HFF-Myc (cell line): Measurements from ENCODE around the gene PHF21A.

Experiments
- DNase-seq: peaks from one replicate; pipeline ENCODE4 v3.0.0-alpha.2; 2011; ENCODE audit warnings: low read depth; ENCODE audit errors: extremely low read depth
- H3K4me3 ChIP-seq: replicated peaks from 2 replicates; pipeline ENCODE4 v1.5.1; 2011; ENCODE audit warnings: low read depth, mild to moderate bottlenecking, control low read depth, low read length
- TF ChIP-seq, protein P1 (sequence below): IDR thresholded peaks from 2 replicates; pipeline ENCODE4 v1.5.1; 2012; ENCODE audit warnings: mild to moderate bottlenecking, low read depth, low read length, control low read depth; ENCODE audit errors: missing control alignments

Gene PHF21A

DNA sequence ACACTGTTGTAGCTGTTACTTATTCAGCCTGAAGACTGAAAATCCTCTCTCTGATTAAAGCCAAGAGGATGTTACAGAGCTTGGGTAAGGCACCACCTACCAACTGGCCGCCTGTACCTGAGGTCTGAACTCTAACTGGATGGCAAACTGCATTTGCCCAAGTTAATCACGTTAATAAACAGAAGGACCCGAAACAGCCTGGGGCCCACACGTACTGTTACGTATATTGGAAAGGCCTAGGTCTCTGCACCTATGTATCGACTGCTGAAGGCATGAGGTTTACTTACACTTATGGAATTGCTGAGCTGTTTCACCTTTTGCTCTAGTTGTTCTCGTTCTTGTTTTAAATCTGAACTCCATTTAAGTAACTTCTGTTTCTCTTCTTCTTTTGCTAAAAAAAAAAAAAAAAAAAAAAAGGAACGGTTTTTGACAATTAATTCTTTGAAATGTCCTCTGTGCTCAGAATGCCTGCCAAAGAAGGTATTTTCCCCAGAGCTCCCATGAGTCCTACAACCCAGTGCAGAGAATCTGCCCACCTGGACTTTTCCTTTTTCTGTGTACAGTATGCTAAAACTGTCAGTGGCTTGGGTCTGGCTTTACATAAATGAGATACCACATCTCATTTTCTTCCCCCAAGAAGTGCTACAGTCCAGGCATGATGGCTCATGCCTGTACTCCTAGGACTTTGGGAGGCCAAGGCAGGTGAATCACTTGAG, 185.7 kb downstream of the PHF21A start:
- TF ChIP-seq, protein P1, sequence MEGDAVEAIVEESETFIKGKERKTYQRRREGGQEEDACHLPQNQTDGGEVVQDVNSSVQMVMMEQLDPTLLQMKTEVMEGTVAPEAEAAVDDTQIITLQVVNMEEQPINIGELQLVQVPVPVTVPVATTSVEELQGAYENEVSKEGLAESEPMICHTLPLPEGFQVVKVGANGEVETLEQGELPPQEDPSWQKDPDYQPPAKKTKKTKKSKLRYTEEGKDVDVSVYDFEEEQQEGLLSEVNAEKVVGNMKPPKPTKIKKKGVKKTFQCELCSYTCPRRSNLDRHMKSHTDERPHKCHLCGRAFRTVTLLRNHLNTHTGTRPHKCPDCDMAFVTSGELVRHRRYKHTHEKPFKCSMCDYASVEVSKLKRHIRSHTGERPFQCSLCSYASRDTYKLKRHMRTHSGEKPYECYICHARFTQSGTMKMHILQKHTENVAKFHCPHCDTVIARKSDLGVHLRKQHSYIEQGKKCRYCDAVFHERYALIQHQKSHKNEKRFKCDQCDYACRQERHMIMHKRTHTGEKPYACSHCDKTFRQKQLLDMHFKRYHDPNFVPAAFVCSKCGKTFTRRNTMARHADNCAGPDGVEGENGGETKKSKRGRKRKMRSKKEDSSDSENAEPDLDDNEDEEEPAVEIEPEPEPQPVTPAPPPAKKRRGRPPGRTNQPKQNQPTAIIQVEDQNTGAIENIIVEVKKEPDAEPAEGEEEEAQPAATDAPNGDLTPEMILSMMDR = no peak
- H3K4me3 ChIP-seq = no peak overlapping the region
- no peak for DNase-seq

DNA sequence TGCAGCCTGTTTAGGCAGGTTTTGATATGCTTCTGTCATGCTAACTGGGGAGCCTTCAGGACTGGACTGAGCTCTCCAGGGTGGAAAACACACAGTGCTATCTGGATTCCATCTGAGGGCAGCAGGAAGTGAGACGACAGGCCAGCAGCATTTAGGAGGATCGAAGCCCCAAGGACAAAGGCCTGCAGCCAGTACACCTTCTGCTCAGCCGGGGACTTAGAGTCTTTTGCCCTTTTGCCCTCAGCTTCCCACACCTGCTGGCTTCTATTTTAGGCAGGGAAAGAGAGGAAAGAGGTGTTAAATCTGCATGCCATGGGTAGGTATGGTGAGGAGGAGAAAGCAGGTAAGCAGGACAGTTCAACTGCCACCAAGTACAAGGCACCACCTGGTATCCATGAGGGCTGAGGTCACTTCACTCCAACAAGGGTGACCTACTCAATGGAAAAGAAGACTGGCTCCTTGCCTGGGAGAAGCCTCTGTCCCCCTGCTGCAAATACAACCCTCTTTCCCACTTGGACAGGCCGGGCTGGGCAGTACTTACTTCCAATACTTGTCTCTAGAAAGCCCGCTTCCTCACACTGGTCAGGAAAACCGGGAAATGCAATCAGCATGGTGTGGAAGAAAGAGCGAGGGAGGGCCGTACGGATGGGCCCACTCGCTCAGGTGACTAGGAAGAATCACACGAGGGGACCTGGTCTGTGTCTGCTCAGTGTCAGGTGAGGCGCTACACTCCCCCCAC, 186.5 kb downstream of the PHF21A start:
- TF ChIP-seq, protein P1 = no peak
- H3K4me3 ChIP-seq = no peak overlapping the region
- DNase-seq = no peak

GRCh38 chr11:45933846-45934579, 187.2 kb downstream of the PHF21A start:
- TF ChIP-seq, protein P1 = no peak
- H3K4me3 ChIP-seq = no peak overlapping the region
- no peak for DNase-seq

DNA sequence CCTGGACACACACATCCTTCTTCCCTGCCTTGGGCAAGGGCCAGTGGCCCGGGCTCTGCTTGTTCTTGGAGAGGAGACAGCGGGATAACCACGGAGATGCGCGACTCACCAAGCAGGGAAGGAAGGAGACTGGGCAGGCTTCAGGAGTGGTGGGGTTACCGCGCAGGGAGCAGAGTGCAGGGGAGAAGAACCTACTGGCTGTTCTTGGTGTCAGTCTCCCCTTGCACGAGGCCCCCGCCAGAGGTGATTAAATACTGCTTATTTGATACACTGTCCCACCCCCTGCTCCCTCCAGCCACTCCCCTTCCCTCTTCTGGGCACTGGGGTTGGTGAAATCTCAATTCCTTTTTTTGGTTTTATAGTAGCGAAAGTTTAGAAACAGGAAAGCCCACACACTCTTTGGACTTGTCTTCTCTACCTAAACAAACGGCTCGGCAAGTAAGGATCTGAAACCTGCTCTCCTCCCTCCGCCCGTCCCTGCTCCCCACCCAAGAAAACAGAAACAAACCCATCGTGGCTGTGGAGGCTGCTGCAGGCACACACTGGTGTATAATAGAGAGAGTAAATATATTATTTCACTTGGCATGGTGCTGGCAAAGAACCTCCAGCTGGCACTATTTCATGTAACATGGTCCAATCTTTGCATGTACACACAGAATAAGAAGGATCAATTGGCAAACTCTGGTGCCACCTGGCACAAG, 188.0 kb downstream of the PHF21A start:
- DNase-seq = no peak
- no peak overlapping the region for H3K4me3 ChIP-seq
- TF ChIP-seq, protein P1 = no peak

- TF ChIP-seq, protein P1 = no peak
These were observed 189.0 kb downstream of the PHF21A start for GRCh38 chr11:45932217-45932616.

DNA sequence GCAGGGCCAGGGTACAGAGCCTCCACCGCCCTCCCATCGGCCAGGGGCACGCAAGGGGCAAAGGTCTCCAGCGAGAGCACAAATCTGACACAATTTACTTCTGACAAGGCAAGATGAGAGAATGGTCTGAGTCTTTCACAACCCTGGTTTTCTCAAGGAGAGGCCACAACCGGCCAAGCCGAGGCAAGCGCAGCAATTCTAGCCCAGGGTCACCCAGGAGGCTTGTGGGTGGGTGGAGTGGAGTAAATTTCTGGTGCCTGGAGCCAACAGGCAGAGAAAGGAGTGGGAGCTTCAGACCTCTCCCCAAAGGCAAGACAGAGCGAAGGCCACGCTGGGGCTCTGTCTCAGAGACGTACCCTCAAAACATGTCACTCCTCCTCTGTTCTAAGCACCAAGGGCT, 189.5 kb downstream of the PHF21A start:
- no peak for DNase-seq
- H3K4me3 ChIP-seq = no peak overlapping the region
- TF ChIP-seq, protein P1 = no peak

More at GRCh38 chr11:45932217-45932616, 189.0 kb downstream of the PHF21A start:
- no peak overlapping the region for H3K4me3 ChIP-seq
- DNase-seq = no peak
